ENCODE results near the gene CALU. TPM values are rescaled to one million over a fixed set of nuclear protein-coding genes. Genes with fewer than 3 reads are reported as not detected.

The CALU gene
- total RNA-seq, 1 donor from 2014 or later, result 280 TPM

GRCh38 chr7:128781126-128781525, 42.0 kb downstream of the CALU start:
- no peaks in the 10 kb centered on the region for H3K27me3 ChIP-seq (ENCODE audit: control insufficient read depth, insufficient read depth, low read length)
- FAIRE-seq (no peak), DNase-seq (ENCODE audit: low read depth) (no peak)
- no peaks in the 10 kb centered on the region for H3K36me3 ChIP-seq (ENCODE audit: control insufficient read depth, insufficient read depth, low read length)
- no peak for TF ChIP-seq CTCF (IDR thresholded peaks at IDR 0.05; ENCODE audit: insufficient read depth, low read length, severe bottlenecking)
- no peak overlapping the region for H3K4me3 ChIP-seq (ENCODE audit: low read depth, low read length)

- TF ChIP-seq CTCF (IDR thresholded peaks at IDR 0.05; ENCODE audit: insufficient read depth, low read length, severe bottlenecking), result no peak
- DNase-seq (ENCODE audit: low read depth) (no peak), FAIRE-seq (peak; percentile 52)
- Histone ChIP-seq H3K4me3 (ENCODE audit: low read depth, low read length) (no peak overlapping the region), H3K36me3 (ENCODE audit: control insufficient read depth, insufficient read depth, low read length) (no peaks in the 10 kb centered on the region), H3K27me3 (ENCODE audit: control insufficient read depth, insufficient read depth, low read length) (no peaks in the 10 kb centered on the region)
Measured at GRCh38 chr7:128781851-128782250, 42.7 kb downstream of the CALU start.

GRCh38 chr7:128783143-128783861, 44.1 kb downstream of the CALU start:
- H3K4me3 ChIP-seq (ENCODE audit: low read depth, low read length), result no peak overlapping the region
- peak; percentile 44 for DNase-seq (ENCODE audit: low read depth)

GRCh38 chr7:128785738-128786137, 46.6 kb downstream of the CALU start:
- FAIRE-seq (no peak), DNase-seq (ENCODE audit: low read depth) (no peak)
- no peaks in the 10 kb centered on the region for H3K36me3 ChIP-seq (ENCODE audit: control insufficient read depth, insufficient read depth, low read length)
- no peaks in the 10 kb centered on the region for H3K27me3 ChIP-seq (ENCODE audit: control insufficient read depth, insufficient read depth, low read length)
- TF ChIP-seq CTCF (IDR thresholded peaks at IDR 0.05; ENCODE audit: insufficient read depth, low read length, severe bottlenecking), result no peak
- H3K4me3 ChIP-seq (ENCODE audit: low read depth, low read length), result no peak overlapping the region

More at GRCh38 chr7:128783143-128783861, 44.1 kb downstream of the CALU start:
- no peak for FAIRE-seq
- Histone ChIP-seq H3K36me3 (ENCODE audit: control insufficient read depth, insufficient read depth, low read length) (no peaks in the 10 kb centered on the region), H3K27me3 (ENCODE audit: control insufficient read depth, insufficient read depth, low read length) (no peaks in the 10 kb centered on the region)
- TF ChIP-seq CTCF (IDR thresholded peaks at IDR 0.05; ENCODE audit: insufficient read depth, low read length, severe bottlenecking), result no peak

- no peak for DNase-seq (ENCODE audit: low read depth)
- H3K27me3 ChIP-seq (ENCODE audit: control insufficient read depth, insufficient read depth, low read length), result no peaks in the 10 kb centered on the region
Measured at GRCh38 chr7:128788446-128789412, 49.6 kb downstream of the CALU start.

More at GRCh38 chr7:128788446-128789412, 49.6 kb downstream of the CALU start:
- H3K36me3 ChIP-seq (ENCODE audit: control insufficient read depth, insufficient read depth, low read length), result no peaks in the 10 kb centered on the region
- TF ChIP-seq CTCF (IDR thresholded peaks at IDR 0.05; ENCODE audit: insufficient read depth, low read length, severe bottlenecking), result no peak
- H3K4me3 ChIP-seq (ENCODE audit: low read depth, low read length), result no peak overlapping the region
- FAIRE-seq, result no peak

Data from bronchial epithelial cell (primary cell).